WTC11 (cell line): Measurements from ENCODE around the gene ARMC2. TPM values are rescaled to one million over a fixed set of nuclear protein-coding genes. Genes with fewer than 3 reads are reported as not detected.

Source experiments
- ATAC-seq: fragments of 200-7000 bp; cut with Tn5 transposase; 2 replicates; pipeline ENCODE4 v1.10.0; 2021; ENCODE audit warnings: mild to moderate bottlenecking, moderate library complexity
- CTCF ChIA-PET: fragments of 300-600 bp; sonication (Branson Sonifier 250); formaldehyde crosslinking; loops from one replicate; lab custom pipeline; 2021; ENCODE audit warnings: antibody characterized with exemption; lab: Charles Lee
- POLR2A ChIA-PET: fragments of 350-600 bp; sonication (Branson Sonifier 250); formaldehyde crosslinking; loops from one replicate; lab custom pipeline; 2021; ENCODE audit warnings: antibody characterized with exemption; lab: Charles Lee
- DNase-seq: peaks from one replicate; pipeline ENCODE4 v3.0.0; 2021; ENCODE audit warnings: low spot score
- H3K27ac Mint-ChIP-seq: 2 replicates; pipeline ENCODE4 v1.8.0; 2021; ENCODE audit warnings: mixed read lengths
- H3K27me3 Mint-ChIP-seq: 2 replicates; pipeline ENCODE4 v1.8.0; 2021; ENCODE audit warnings: low read depth, mild to moderate bottlenecking, moderate library complexity, mixed read lengths
- H3K36me3 Mint-ChIP-seq: 2 replicates; pipeline ENCODE4 v1.8.0; 2021; ENCODE audit warnings: mixed read lengths
- H3K4me1 Mint-ChIP-seq: 2 replicates; pipeline ENCODE4 v1.8.0; 2022; ENCODE audit warnings: mixed read lengths
- H3K4me3 Mint-ChIP-seq: 2 replicates; pipeline ENCODE4 v1.8.0; 2021; ENCODE audit warnings: mild to moderate bottlenecking, moderate library complexity, mixed read lengths
- H3K9me3 Mint-ChIP-seq: 2 replicates; pipeline ENCODE4 v1.8.0; 2021; ENCODE audit warnings: mixed read lengths
- ARID4B ChIP-seq: sonication (generic); formaldehyde crosslinking; IDR thresholded peaks from 2 replicates; pipeline ENCODE4 v1.8.0; 2023; ENCODE audit warnings: missing genetic modification reagents, mild to moderate bottlenecking, borderline replicate concordance
- ATF1 ChIP-seq: sonication (generic); formaldehyde crosslinking; IDR thresholded peaks from 2 replicates; pipeline ENCODE4 v1.8.1; 2023; ENCODE audit warnings: mild to moderate bottlenecking, moderate library complexity, missing genetic modification reagents
- FOXP1 ChIP-seq: sonication (generic); formaldehyde crosslinking; IDR thresholded peaks from 2 replicates; pipeline ENCODE4 v1.8.0; 2022; ENCODE audit warnings: missing genetic modification reagents, mild to moderate bottlenecking, moderate library complexity, borderline replicate concordance
- OVOL2 ChIP-seq: fragments of 250-450 bp; sonication (Bioruptor Pico); IDR thresholded peaks from 2 replicates; pipeline ENCODE4 v1.9.0; 2021; ENCODE audit warnings: mild to moderate bottlenecking, borderline replicate concordance
- PRRX2 ChIP-seq: fragments of 250-450 bp; sonication (Bioruptor Pico); IDR thresholded peaks from 2 replicates; pipeline ENCODE4 v1.8.0; 2021; ENCODE audit warnings: mild to moderate bottlenecking
- SP1 ChIP-seq: sonication (generic); formaldehyde crosslinking; conservative IDR thresholded peaks from 2 replicates; pipeline ENCODE4 v1.8.1; 2022; ENCODE audit warnings: missing genetic modification reagents
- total RNA-seq: library from RNA; stranded (reverse); gene quantifications from 3 replicates; pipeline ENCODE4 v1.2.3, GENCODE V29; 2021
- TF ChIP-seq, protein P1 (sequence below): sonication (generic); formaldehyde crosslinking; IDR thresholded peaks from 2 replicates; pipeline ENCODE4 v1.8.1; 2023; ENCODE audit warnings: mild to moderate bottlenecking, missing genetic modification reagents
- TF ChIP-seq, protein P2 (sequence below): sonication (generic); formaldehyde crosslinking; IDR thresholded peaks from 2 replicates; pipeline ENCODE4 v1.8.0; 2022; ENCODE audit warnings: missing genetic modification reagents
- TF ChIP-seq, protein P3 (sequence below): sonication (generic); formaldehyde crosslinking; IDR thresholded peaks from 2 replicates; pipeline ENCODE4 v1.8.0; 2022; ENCODE audit warnings: mild to moderate bottlenecking, missing genetic modification reagents

ARMC2 gene
- total RNA-seq, 1 experiment from 2014 or later: 5.2 TPM

DNA sequence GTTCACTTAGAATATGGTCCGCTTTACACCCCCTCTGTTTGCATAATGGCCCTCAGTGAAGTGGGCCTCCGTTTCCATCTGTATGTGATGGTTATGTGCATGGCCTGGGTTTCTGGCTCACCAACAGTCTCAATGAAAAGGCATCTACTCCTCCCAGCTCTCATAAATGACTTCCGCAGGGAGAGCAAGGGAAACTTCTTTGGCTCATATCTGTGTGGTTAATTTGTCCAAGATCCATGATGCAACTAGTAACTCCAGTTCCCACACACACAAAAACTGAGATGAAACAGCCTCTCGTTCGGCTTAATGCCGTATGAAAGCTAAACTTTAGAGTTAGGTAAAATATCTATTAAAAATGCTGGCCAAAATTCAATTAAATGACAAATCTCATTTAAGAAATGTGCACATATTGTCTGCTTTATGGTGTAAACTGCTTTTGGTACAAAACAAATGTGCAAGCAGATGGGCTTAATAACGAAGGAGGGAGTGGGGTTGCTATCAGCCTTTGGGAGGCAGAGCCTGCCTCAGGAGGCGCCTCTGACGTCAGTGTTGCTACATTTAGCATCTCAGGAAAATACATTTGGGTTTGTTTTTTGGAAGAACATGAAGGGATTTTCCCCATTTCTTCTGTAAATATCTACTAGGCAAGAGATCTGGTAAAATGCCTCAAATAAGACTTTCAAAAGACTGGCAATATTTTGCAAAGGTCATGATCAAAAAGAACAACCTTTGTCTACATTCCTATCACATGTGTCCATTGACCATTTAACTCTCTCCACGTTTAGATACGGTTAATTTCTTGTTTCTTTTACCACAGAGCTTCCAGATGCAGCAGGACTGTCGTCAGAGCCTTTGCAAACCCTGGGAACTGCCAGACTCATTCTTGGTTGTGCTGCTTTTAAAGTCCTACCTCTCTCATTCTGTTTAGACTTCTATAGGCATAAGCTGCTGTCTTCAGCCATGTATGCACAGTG lies 96.8 kb downstream of the ARMC2 start (continued):
- TF ChIP-seq ARID4B (CRISPR knock-in tag): no peak
- TF ChIP-seq SP1 (CRISPR knock-in tag): no peak

DNA sequence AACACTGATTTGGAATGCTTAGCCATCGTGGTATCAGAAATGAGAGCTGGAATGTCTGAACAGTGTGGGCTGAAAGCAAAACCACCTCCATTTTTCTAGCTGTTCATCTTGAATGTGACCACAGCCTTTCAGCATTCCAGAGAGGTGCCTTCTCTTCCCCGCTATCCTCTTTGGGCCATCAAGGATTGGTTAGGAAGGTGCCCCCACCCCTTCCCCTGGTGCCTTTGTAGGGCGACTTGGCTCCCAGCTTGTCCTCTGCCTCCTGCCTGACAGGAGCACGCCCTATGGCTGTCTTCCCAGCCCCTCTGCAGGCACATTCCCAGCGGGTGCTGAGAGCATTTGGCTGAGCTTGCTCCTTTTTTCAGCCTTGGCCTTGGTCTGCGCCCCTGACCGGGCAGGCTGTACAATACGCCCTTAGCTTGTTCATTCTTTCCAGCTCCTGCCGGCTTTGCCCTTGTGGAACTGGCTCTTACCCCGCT lies 97.5 kb downstream of the ARMC2 start:
- ATAC-seq (peak; percentile 89), DNase-seq (peak; percentile 28)
- Mint-ChIP-seq H3K27me3 (no peaks in the 10 kb centered on the region; the same call in 1 of the 2 replicates), H3K36me3 (no peaks in the 10 kb centered on the region), H3K4me1 (peaks cover 34% of the 10 kb centered on the region), H3K27ac (no peak overlapping the region), H3K9me3 (no peaks in the 10 kb centered on the region), H3K4me3 (no peak overlapping the region)
- POLR2A ChIA-PET: interaction anchor here (0.8 to 1.1 kb wide), 3 partner anchors 10 to 148 kb away, joined by 3 read pairs; no protein-coding TSS in a partner anchor
- TF ChIP-seq OVOL2 (CRISPR knock-in tag): no peak
- no peak for TF ChIP-seq FOXP1 (CRISPR knock-in tag)
- TF ChIP-seq, protein P1, sequence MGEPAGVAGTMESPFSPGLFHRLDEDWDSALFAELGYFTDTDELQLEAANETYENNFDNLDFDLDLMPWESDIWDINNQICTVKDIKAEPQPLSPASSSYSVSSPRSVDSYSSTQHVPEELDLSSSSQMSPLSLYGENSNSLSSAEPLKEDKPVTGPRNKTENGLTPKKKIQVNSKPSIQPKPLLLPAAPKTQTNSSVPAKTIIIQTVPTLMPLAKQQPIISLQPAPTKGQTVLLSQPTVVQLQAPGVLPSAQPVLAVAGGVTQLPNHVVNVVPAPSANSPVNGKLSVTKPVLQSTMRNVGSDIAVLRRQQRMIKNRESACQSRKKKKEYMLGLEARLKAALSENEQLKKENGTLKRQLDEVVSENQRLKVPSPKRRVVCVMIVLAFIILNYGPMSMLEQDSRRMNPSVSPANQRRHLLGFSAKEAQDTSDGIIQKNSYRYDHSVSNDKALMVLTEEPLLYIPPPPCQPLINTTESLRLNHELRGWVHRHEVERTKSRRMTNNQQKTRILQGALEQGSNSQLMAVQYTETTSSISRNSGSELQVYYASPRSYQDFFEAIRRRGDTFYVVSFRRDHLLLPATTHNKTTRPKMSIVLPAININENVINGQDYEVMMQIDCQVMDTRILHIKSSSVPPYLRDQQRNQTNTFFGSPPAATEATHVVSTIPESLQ (CRISPR knock-in tag): no peak
- no peak for TF ChIP-seq PRRX2
- TF ChIP-seq, protein P2, sequence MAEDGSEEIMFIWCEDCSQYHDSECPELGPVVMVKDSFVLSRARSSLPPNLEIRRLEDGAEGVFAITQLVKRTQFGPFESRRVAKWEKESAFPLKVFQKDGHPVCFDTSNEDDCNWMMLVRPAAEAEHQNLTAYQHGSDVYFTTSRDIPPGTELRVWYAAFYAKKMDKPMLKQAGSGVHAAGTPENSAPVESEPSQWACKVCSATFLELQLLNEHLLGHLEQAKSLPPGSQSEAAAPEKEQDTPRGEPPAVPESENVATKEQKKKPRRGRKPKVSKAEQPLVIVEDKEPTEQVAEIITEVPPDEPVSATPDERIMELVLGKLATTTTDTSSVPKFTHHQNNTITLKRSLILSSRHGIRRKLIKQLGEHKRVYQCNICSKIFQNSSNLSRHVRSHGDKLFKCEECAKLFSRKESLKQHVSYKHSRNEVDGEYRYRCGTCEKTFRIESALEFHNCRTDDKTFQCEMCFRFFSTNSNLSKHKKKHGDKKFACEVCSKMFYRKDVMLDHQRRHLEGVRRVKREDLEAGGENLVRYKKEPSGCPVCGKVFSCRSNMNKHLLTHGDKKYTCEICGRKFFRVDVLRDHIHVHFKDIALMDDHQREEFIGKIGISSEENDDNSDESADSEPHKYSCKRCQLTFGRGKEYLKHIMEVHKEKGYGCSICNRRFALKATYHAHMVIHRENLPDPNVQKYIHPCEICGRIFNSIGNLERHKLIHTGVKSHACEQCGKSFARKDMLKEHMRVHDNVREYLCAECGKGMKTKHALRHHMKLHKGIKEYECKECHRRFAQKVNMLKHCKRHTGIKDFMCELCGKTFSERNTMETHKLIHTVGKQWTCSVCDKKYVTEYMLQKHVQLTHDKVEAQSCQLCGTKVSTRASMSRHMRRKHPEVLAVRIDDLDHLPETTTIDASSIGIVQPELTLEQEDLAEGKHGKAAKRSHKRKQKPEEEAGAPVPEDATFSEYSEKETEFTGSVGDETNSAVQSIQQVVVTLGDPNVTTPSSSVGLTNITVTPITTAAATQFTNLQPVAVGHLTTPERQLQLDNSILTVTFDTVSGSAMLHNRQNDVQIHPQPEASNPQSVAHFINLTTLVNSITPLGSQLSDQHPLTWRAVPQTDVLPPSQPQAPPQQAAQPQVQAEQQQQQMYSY (CRISPR knock-in tag): no peak
- no peak for TF ChIP-seq ARID4B (CRISPR knock-in tag)
- no peak for TF ChIP-seq ATF1 (CRISPR knock-in tag)
- TF ChIP-seq, protein P3, sequence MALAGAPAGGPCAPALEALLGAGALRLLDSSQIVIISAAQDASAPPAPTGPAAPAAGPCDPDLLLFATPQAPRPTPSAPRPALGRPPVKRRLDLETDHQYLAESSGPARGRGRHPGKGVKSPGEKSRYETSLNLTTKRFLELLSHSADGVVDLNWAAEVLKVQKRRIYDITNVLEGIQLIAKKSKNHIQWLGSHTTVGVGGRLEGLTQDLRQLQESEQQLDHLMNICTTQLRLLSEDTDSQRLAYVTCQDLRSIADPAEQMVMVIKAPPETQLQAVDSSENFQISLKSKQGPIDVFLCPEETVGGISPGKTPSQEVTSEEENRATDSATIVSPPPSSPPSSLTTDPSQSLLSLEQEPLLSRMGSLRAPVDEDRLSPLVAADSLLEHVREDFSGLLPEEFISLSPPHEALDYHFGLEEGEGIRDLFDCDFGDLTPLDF: no peak
- CTCF ChIA-PET: interaction anchor here (0.9 to 1.0 kb wide), 2 partner anchors 22 to 29 kb away, joined by 3 read pairs; no protein-coding TSS in a partner anchor
